BE2C (cell line): Measurements from ENCODE around the gene RNU1-3.
"Not testable (repeated sequence)": the region's sequence is repeated elsewhere in the genome, so short reads cannot be mapped to it uniquely, and the experiment has no call there.

Experiments used
- DNase-seq: peaks from one replicate; pipeline ENCODE4 v3.0.0-alpha.2; 2020
- H3K27me3 ChIP-seq: fragments of 250-450 bp; sonication (Bioruptor Pico); 2 replicates; pipeline ENCODE4 v1.5.1; 2020; ENCODE audit warnings: mild to moderate bottlenecking
- H3K36me3 ChIP-seq: fragments of 250-450 bp; sonication (Bioruptor Pico); 2 replicates; pipeline ENCODE4 v1.5.1; 2020; ENCODE audit warnings: mild to moderate bottlenecking
- H3K4me1 ChIP-seq: fragments of 250-450 bp; sonication (Bioruptor Pico); 2 replicates; pipeline ENCODE4 v1.5.1; 2020
- H3K4me3 ChIP-seq: 2 replicates; pipeline ENCODE4 v1.5.1; 2011; ENCODE audit warnings: low read depth, low read length
- H3K9me3 ChIP-seq: fragments of 250-450 bp; sonication (Bioruptor Pico); 2 replicates; pipeline ENCODE4 v1.5.1; 2020

Gene RNU1-3

GRCh38 chr1:16701189-16701588, 34.4 kb upstream of the RNU1-3 start:
- H3K4me3 ChIP-seq, H3K9me3 ChIP-seq, DNase-seq, H3K36me3 ChIP-seq, H3K4me1 ChIP-seq, H3K27me3 ChIP-seq: not testable (repeated sequence)

DNA sequence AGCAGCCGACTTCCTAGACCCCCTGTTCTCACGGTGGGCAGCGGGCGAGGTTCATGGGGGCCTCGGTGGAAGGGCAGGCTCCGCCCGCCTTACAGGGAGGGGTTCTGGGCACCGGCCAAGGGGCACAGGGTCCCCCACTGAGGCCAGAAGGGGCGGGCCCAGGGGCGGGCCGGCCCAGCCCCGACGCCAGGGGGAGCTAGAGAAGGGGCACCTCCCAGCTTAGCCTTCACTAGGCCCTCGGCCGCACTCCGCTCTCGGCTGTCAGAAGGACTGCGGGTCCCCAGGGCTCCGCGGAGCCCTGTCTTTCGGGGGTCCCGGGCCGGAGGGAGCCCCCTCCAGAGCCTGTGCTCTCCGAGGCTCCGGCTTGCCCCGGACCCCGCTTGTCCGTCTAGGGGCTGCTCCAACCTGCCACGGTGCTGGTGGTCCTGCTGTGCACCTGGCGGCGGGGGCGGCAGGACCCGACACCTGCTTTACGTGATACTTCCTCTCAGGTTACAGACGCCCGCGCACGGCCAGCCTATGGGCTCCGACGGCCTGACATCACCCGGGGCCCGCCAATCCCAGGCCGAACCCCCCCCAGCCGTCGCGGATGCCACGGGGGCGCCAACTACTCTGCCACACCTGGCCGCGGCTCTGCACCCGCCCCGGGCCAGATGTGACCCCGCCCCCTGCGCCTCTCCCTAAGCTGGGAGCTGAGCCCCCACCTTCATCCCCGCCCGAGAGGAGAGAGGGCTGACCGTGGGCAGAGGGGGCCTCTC, 33.6 kb upstream of the RNU1-3 start:
- H3K36me3 ChIP-seq, H3K27me3 ChIP-seq: not testable (repeated sequence)

GRCh38 chr1:16699440-16699839, 32.7 kb upstream of the RNU1-3 start:
- not testable (repeated sequence) for DNase-seq, H3K4me1 ChIP-seq, H3K9me3 ChIP-seq, H3K36me3 ChIP-seq, H3K4me3 ChIP-seq, H3K27me3 ChIP-seq

More for the DNA sequence above, 33.6 kb upstream of the RNU1-3 start:
- H3K4me3 ChIP-seq, DNase-seq, H3K9me3 ChIP-seq, H3K4me1 ChIP-seq: not testable (repeated sequence)

- H3K27me3 ChIP-seq, DNase-seq, H3K4me3 ChIP-seq, H3K36me3 ChIP-seq, H3K9me3 ChIP-seq, H3K4me1 ChIP-seq: not testable (repeated sequence)
These were observed 30.4 kb upstream of the RNU1-3 start for GRCh38 chr1:16697152-16697551.

GRCh38 chr1:16696507-16697150, 29.9 kb upstream of the RNU1-3 start:
- not testable (repeated sequence) for H3K4me3 ChIP-seq, H3K36me3 ChIP-seq, H3K4me1 ChIP-seq, H3K9me3 ChIP-seq, H3K27me3 ChIP-seq, DNase-seq

- not testable (repeated sequence) for H3K4me1 ChIP-seq, DNase-seq, H3K4me3 ChIP-seq, H3K36me3 ChIP-seq, H3K27me3 ChIP-seq, H3K9me3 ChIP-seq
These were observed 27.6 kb upstream of the RNU1-3 start for GRCh38 chr1:16694308-16694702.

DNA sequence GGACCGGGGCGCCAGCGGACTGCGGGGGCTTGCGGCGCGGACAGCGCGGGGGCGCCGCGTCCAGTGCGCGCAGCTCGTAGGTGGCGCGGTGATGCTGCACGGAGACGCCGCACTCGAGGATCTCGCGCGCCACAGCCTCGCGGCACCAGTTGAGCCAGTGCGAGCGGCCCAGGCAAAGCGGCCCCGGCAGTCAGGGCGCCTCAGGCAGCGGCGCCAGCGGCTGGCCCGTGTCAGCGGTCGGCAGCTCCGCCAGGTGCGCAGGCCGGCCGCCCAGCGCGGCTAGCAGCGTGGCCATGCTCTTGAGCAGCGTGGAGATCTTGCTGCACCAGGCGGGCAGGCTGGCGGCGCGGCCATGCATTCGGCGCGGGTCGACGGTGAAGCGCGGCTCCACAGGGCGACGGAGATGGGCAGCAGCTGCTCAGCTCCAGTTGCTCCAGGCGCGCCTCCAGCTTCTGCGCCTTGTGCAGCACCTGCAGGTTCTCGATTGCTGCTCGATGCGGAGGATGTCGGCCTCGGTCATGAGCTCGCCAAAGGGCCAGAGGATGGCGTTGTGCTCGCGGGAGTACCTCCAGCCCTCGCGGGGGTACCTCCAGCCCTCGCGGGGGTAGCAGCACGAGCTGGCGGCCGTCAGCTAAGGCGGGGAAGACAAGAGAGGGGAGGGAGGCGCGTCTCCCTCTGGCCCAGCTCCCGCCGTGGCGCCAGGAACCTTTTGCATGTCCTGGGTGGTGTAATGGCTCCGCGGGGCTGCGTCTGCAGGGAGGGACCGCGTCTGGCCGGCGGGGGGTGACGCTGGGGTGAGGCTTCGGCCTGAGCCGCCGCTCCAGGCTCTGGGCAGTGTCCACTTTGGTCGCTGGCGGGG, 26.9 kb upstream of the RNU1-3 start:
- not testable (repeated sequence) for H3K9me3 ChIP-seq, DNase-seq, H3K36me3 ChIP-seq, H3K27me3 ChIP-seq, H3K4me3 ChIP-seq, H3K4me1 ChIP-seq

DNA sequence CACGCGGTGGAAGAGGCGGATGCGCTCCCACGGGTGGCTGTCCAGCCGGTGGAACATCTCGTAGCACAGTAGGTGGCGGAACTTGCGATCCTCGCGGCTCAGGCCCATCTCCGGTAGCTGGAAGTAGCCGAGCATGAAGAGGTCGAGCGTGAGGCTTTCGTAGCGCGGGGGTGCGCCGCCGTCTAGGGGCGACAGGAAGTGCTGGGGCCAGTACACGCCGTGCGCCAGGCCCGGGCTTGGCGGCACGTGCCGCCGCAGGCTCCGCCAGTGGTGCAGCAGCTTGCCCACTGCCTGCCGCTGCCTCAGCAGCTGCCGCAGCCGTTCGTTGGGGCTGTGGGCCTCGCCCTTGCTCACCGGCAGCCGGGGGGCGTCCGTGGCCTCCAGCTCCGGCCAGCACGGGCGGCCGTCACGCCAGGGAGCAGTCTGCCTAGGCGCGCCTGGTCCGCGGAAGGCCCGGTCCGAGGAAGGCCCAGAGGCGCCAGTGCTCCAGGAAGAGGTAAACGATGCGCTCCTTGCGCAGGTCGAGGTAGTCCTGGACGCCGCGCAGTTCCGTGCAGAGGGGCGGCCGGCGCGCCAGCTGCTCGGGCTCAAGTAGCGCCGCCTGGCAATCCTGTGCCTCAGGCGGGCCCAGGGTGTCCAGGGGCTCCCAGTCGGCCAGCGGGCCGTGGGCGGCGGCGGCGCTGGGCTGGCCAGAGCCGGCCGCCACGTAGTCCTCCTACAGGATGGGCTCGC, 26.1 kb upstream of the RNU1-3 start:
- H3K36me3 ChIP-seq, H3K4me1 ChIP-seq, H3K9me3 ChIP-seq, H3K4me3 ChIP-seq, DNase-seq, H3K27me3 ChIP-seq: not testable (repeated sequence)

DNA sequence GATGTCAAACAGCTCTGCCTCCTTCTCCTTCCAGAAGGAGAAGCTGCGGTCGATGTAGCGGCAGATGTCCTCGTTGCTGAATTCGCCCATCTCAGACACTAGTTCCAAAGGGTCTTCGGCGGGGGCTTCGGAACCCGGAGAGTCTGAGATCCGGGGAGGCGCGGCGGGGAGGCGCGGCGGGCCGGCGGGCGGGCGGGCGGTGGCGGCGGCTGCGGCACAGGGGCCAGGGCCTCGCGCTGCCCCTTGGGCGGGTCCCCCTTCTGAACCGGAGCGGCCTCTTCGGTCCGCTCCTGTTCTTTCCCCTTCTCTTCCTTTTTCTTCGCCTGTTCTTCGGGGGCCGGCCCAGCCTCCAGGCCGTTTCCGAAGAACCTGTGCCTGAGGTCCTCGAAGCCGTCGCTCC, 25.5 kb upstream of the RNU1-3 start:
- not testable (repeated sequence) for H3K36me3 ChIP-seq, H3K27me3 ChIP-seq, H3K9me3 ChIP-seq, H3K4me3 ChIP-seq, DNase-seq, H3K4me1 ChIP-seq

- not testable (repeated sequence) for H3K9me3 ChIP-seq, H3K4me1 ChIP-seq, H3K4me3 ChIP-seq, H3K36me3 ChIP-seq, H3K27me3 ChIP-seq, DNase-seq
These were observed 24.4 kb upstream of the RNU1-3 start for GRCh38 chr1:16690971-16691682.

DNA sequence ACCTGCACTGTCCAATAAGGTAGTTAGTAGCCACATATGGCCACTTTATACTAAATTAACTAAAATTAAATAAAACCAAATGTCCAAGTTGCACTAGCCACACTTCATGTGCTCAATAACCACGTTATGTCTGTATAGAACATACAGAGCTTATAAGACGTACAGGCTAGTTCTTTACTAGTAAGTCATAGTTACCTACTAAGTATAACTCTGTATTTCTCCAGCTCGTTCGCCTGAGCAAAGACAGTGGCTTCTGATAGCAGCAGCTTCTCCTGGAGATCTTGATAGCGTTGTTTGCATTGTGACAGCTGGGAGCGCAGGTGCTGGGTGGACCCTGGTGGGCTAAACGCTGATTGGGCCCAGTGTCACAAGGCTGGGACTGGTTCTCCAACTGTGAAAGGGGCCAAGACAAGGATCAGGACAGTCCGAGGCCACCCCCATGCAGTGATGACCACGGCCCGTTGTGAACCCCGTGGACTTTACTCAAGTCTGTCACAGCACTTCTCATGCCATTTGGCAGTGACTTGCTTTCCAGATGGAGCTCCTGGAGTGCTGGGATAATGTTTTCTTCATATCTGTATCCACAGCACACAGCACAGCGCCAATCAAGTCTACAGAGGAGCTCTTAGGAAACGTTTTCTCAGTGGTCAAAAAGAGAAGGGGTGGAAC, 20.5 kb upstream of the RNU1-3 start:
- not testable (repeated sequence) for H3K4me1 ChIP-seq, DNase-seq, H3K4me3 ChIP-seq, H3K36me3 ChIP-seq, H3K27me3 ChIP-seq, H3K9me3 ChIP-seq

DNA sequence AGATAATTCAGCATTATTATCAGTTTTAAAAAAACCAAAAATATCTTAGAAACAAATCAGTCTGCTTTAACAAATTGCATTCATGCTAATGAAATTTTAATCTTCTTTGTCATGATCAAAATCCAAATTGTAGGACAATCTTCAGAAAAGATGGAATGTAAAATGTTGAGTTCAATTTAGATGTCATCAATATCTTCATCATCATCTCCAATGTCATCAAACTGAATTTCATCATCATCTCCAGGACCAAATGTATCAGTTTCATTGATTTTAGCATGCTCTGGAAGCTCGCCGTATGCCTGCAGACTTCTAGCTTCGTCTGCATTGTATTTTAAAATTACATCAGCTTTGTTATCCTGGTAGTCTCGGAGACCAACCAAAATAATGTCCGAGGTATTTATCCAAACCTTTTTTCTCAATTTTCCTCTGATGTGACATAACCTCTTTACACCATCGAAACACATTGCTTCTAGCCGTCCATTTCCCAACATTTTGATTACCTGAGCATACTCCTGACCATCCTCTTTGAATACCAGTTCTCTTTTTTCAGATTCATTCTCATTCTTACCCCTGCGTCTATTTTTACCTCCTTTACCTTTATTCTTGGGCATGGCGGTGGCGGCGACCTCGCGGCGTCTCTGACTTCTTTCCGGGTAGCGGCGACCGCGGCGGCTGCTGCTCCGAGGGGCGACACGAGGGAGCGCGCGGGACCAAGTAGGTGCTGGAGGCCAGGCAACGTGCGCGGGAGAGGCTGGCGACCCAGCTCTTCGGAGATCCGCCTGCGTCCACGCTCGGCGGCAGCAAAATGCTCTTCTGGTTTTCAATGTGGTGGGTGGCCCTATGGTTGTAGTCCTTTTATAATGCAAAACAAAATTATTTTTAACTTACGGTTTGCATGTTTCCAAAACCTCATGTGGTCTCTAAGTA, 19.0 kb upstream of the RNU1-3 start:
- H3K36me3 ChIP-seq, H3K4me3 ChIP-seq, DNase-seq, H3K9me3 ChIP-seq, H3K4me1 ChIP-seq, H3K27me3 ChIP-seq: not testable (repeated sequence)
